ENCODE measurements around the gene MYO7B.

MYO7B gene

GRCh38 chr2:127650041-127650784 is 114.7 kb downstream of the MYO7B start:
- no peak overlapping the region for H3K4me3 ChIP-seq (ENCODE audit: low read depth, low read length)
- no peak for TF ChIP-seq CTCF (IDR thresholded peaks at IDR 0.05; ENCODE audit: low read depth, low read length, missing control alignments)
- DNase-seq = no peak
- H3K36me3 ChIP-seq (replicated peaks) = no peaks in the 10 kb centered on the region
- in situ Hi-C loops (cut with HindIII; ENCODE audit: low pct_ligation_motif_present, low sequenced_read_pairs) = no loop called here
- H3K27me3 ChIP-seq (replicated peaks) = no peaks in the 10 kb centered on the region
- no peak overlapping the region for H3K27ac ChIP-seq

- in situ Hi-C loops (cut with HindIII; ENCODE audit: low pct_ligation_motif_present, low sequenced_read_pairs) = no loop called here
- no peak for TF ChIP-seq CTCF (IDR thresholded peaks at IDR 0.05; ENCODE audit: low read depth, low read length, missing control alignments)
- no peak for DNase-seq
- Histone ChIP-seq H3K36me3 (replicated peaks) (no peaks in the 10 kb centered on the region), H3K27me3 (replicated peaks) (no peaks in the 10 kb centered on the region), H3K4me3 (ENCODE audit: low read depth, low read length) (no peak overlapping the region), H3K27ac (no peak overlapping the region)
Measured at GRCh38 chr2:127650785-127651380, 115.4 kb downstream of the MYO7B start.

- Histone ChIP-seq H3K4me3 (ENCODE audit: low read depth, low read length) (no peak overlapping the region), H3K36me3 (replicated peaks) (no peaks in the 10 kb centered on the region), H3K27ac (no peak overlapping the region), H3K27me3 (replicated peaks) (no peaks in the 10 kb centered on the region)
- in situ Hi-C loops (cut with HindIII; ENCODE audit: low pct_ligation_motif_present, low sequenced_read_pairs) = no loop called here
- no peak for TF ChIP-seq CTCF (IDR thresholded peaks at IDR 0.05; ENCODE audit: low read depth, low read length, missing control alignments)
- no peak for DNase-seq
Measured at GRCh38 chr2:127651381-127651809, 115.9 kb downstream of the MYO7B start.

GRCh38 chr2:127651971-127652550 is 116.6 kb downstream of the MYO7B start:
- Histone ChIP-seq H3K27me3 (replicated peaks) (no peaks in the 10 kb centered on the region), H3K4me3 (ENCODE audit: low read depth, low read length) (no peak overlapping the region), H3K36me3 (replicated peaks) (no peaks in the 10 kb centered on the region), H3K27ac (no peak overlapping the region)
- in situ Hi-C loops (cut with HindIII; ENCODE audit: low pct_ligation_motif_present, low sequenced_read_pairs) = no loop called here
- no peak for TF ChIP-seq CTCF (IDR thresholded peaks at IDR 0.05; ENCODE audit: low read depth, low read length, missing control alignments)
- DNase-seq = no peak

- no peak overlapping the region for H3K27ac ChIP-seq
- no peak for DNase-seq
- H3K4me3 ChIP-seq (ENCODE audit: low read depth, low read length) = no peak overlapping the region
- no peaks in the 10 kb centered on the region for H3K36me3 ChIP-seq (replicated peaks)
- no peak for TF ChIP-seq CTCF (IDR thresholded peaks at IDR 0.05; ENCODE audit: low read depth, low read length, missing control alignments)
- in situ Hi-C loops (cut with HindIII; ENCODE audit: low pct_ligation_motif_present, low sequenced_read_pairs) = no loop called here
- H3K27me3 ChIP-seq (replicated peaks) = no peaks in the 10 kb centered on the region
Measured at GRCh38 chr2:127652786-127653357, 117.4 kb downstream of the MYO7B start.

Data from brain microvascular endothelial cell (primary cell).